GM19438 (cell line): ENCODE data around the gene SLITRK3.
"Not testable (repeated sequence)": the region's sequence is repeated elsewhere in the genome, so short reads cannot be mapped to it uniquely, and the experiment has no call there.

Experiments
- ATAC-seq: cut with Tn5 transposase; IDR thresholded peaks from one replicate; pipeline ENCODE4 v1.9.1; 2021; ENCODE audit warnings: low read depth; ENCODE audit not compliant: unreplicated experiment

Gene SLITRK3

GRCh38 chr3:165193366-165194254, 2.6 kb downstream of the SLITRK3 start:
- no peak for ATAC-seq

DNA sequence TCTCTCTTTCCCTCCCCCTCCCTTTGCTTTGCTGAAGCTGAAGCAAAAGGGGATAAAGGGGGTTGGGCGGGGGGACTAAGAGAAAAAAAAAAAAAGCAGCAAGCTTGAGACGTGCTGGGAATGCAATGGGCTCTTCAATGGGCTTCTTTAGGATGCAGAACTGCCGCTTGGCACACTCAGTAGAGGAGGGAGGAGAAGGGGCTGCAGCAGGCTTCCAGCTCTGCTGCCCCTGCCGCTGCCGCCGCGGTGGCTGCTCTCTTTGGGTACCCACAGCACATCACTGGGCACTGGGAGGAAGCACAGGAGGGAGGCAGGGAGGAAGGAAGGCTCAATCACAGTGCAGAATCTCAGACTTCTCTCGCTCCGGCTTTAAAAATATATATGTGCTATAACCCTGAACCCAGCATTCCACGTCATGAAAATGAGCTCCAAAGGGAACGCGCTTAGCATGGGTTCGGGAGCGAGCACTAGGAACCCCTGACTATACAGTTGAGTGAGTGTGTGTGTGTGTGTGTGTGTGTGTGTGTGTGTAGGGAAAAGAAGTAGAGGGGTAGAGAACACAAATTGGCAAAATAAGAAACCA, 3.5 kb downstream of the SLITRK3 start:
- no peak for ATAC-seq

- no peak for ATAC-seq
Observed at GRCh38 chr3:165191491-165191890, 4.7 kb downstream of the SLITRK3 start.

DNA sequence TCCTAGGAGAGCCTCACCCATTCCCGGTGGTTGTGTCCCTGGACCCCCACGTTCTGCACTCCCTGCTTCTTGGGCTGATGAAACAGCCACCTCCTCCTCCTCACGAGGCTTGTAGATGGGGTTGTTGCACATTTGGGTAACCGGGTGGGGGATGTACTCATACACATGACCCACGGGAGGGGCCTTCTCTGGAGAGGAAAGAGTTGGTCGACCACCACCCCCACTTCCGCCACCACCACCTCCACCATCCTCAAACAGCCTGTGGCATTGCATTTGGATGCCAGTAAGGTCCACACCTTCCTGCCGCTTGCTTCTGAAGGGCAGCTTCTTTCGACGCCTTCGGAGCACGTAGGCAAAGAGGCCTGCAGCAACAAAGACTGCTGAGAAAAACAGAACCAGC, 7.7 kb downstream of the SLITRK3 start:
- ATAC-seq, result no peak

DNA sequence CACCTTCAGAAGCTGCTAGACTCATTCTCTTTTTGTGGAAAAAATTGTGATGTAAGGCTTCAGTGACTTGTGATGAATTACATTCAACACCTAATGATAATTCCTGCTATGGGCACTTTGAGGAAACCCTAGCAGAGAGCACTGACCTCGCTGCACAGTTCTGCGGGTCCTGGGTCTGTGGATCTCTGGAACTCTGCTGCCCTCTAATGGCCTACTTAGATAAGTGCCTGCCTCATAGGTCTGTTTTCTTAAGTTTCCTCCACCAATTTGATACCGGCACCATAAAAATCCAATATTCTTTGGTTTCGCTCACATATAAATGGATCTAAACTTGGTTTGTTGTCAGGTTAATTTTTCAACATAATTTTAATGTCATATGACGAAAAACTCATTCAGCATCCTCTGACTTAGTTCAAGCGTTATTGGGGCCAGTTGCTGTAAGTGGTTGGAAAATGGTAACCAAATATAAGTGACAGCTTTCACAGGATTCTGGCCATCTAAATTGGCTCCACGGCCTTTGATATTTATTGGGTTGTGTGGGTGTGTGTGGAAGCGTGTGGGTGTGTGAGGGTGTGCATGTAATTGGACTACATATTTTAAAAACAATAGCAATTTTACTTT, 10.4 kb downstream of the SLITRK3 start:
- no peak for ATAC-seq

GRCh38 chr3:165181556-165181955, 14.6 kb downstream of the SLITRK3 start:
- ATAC-seq, result no peak

GRCh38 chr3:165170236-165170635, 25.9 kb downstream of the SLITRK3 start:
- ATAC-seq, result no peak

- no peak for ATAC-seq
Observed at GRCh38 chr3:165169368-165169767, 26.8 kb downstream of the SLITRK3 start.

- no peak for ATAC-seq
Observed at GRCh38 chr3:165162883-165163282, 33.3 kb downstream of the SLITRK3 start.

- no peak for ATAC-seq
Observed at GRCh38 chr3:165159760-165160421, 36.3 kb downstream of the SLITRK3 start.

DNA sequence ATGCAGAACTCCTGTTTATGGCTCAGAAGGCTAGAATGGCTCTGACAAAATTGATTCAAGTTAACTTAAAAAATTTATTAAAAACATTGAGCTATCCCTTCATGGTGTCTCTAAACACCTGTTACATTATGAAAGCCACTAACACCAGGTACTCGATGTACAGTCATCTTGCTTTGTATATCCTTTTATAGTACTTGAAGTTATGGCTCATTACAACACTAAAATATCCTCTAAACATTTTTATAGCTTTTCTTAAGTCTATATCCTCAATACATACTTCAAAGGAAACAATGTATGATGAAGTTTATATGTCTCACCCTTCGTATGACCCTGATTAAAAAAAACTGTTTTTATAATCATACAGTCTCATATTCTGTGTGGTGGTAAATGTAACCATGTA, 38.2 kb downstream of the SLITRK3 start:
- ATAC-seq, result no peak

DNA sequence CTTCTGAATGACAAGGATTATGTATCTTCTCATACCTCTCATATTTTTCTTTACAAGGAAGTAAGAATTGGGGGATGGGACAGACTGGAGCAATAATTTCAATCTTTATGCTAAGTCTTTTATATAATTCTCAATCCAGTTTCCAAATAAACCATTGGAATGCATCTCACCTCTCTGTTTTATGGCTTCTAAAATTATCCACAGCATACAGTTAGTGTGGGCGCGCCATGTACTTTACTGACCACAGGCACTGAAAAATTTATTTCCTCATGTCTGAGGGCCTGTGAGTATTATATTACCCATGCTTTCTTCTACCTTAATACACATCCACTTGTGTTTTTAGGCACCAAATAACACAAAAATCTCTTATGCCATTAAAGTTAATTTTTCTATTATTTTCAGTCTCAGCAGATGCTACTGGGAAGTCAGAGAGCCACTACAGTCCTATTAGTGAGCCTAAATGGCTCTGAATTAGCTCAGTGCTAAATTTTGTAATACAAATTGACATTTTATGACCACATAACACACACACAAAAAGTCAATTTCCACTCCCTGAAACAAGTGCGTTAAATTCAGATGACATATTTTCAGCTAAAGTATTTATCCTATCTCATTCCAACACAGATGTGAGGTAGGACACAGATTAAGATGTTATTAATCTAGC, 39.3 kb downstream of the SLITRK3 start:
- no peak for ATAC-seq

DNA sequence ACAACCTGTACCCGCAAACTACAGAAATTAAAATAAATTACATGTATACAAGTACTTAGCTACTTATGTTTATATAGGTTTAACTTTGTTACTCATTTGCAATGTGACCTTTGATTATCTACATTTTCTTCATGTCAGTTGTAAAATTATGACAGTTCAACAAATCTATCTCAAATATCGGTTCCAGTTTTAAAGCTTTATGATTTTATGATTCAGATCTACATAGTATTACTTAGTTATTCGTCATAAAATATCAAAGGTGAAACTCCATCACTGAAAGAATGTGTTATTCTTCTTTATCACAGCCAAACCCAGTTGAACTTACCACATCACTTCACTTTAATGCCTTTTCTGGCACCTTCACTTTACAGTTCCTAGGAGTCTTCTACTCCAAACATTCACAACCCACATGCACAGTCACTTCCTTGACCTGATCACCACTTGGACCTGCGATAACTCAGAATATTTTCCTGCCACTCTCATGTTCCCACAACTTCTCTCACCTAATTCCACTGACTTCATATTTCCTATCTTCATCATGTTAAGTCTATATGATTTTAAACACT, 47.2 kb downstream of the SLITRK3 start:
- ATAC-seq, result no peak

DNA sequence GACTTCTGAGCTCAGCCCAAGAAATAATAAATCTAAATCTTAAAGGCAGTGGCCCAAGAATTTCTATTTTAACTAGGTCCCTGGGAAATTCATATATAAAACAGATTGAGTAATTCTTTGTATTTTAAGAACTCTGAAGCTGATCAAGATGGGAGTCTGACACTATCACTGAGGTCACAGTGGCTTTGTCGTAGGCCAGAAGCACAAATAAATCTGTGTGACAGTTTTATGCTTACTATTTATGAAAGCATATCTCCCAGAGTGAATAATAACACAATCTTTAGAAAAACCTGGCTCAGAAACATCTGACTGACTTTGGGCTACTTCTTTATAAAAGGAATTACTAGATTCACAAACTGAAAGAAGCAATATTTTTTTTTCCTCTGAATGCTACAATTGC, 51.9 kb downstream of the SLITRK3 start:
- ATAC-seq, result no peak

- ATAC-seq, result not testable (repeated sequence)
Observed at GRCh38 chr3:165139918-165140317, 56.3 kb downstream of the SLITRK3 start.
